ENCODE results near the gene WNT8B.

DNA sequence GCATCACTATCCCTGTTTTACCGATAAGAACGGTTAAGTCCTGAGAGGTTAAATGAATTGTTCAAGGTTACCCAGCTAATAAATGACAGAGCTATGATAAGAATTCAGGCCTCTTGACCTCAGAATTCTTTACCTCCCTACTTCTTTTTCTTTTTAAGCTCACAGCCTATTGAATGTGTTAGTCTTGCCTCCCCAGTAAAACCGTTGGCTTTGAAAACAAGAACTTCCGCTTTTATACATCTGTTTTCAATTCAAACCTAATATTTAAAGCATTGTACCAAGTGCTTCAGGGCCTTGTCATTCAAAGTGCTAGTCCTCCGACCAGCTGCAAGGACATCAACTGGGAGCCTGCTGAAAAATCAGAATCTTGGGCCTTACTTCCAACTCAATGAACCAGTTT, 41.3 kb downstream of the WNT8B start:
- TF ChIP-seq, protein P1, sequence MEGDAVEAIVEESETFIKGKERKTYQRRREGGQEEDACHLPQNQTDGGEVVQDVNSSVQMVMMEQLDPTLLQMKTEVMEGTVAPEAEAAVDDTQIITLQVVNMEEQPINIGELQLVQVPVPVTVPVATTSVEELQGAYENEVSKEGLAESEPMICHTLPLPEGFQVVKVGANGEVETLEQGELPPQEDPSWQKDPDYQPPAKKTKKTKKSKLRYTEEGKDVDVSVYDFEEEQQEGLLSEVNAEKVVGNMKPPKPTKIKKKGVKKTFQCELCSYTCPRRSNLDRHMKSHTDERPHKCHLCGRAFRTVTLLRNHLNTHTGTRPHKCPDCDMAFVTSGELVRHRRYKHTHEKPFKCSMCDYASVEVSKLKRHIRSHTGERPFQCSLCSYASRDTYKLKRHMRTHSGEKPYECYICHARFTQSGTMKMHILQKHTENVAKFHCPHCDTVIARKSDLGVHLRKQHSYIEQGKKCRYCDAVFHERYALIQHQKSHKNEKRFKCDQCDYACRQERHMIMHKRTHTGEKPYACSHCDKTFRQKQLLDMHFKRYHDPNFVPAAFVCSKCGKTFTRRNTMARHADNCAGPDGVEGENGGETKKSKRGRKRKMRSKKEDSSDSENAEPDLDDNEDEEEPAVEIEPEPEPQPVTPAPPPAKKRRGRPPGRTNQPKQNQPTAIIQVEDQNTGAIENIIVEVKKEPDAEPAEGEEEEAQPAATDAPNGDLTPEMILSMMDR (conservative IDR thresholded peaks at IDR 0.05; ENCODE audit: low read length) = no peak
- TF ChIP-seq EZH2phosphoT487 (IDR thresholded peaks at IDR 0.05; ENCODE audit: borderline replicate concordance) = no peak
